ENCODE data around the gene DDX23.

Gene DDX23

GRCh38 chr12:48781750-48782456, 70.1 kb downstream of the DDX23 start:
- no peak overlapping the region for H3K9ac ChIP-seq (ENCODE audit: low read length)
- H3K4me1 ChIP-seq (ENCODE audit: control insufficient read depth, insufficient read depth, low read length), result peaks cover 29% of the 10 kb centered on the region
- H3K4me3 ChIP-seq (ENCODE audit: low read depth, low read length), result no peak overlapping the region
- H3K27me3 ChIP-seq (ENCODE audit: control insufficient read depth, insufficient read depth, low read length), result no peaks in the 10 kb centered on the region
- H3K36me3 ChIP-seq (ENCODE audit: control insufficient read depth, insufficient read depth, low read length), result no peaks in the 10 kb centered on the region
- H3K27ac ChIP-seq (ENCODE audit: low read depth, low read length), result no peak overlapping the region
- H3K9me3 ChIP-seq (ENCODE audit: control insufficient read depth, insufficient read depth, low read depth, low read length), result no peaks in the 10 kb centered on the region

- no peak overlapping the region for H3K4me3 ChIP-seq (ENCODE audit: low read depth, low read length)
- H3K9ac ChIP-seq (ENCODE audit: low read length), result no peak overlapping the region
- H3K27me3 ChIP-seq (ENCODE audit: control insufficient read depth, insufficient read depth, low read length), result no peaks in the 10 kb centered on the region
- peaks cover 29% of the 10 kb centered on the region for H3K4me1 ChIP-seq (ENCODE audit: control insufficient read depth, insufficient read depth, low read length)
- peaks cover 6% of the 10 kb centered on the region; the same call in 1 of the 2 replicates for H3K36me3 ChIP-seq (ENCODE audit: control insufficient read depth, insufficient read depth, low read length)
- no peaks in the 10 kb centered on the region for H3K9me3 ChIP-seq (ENCODE audit: control insufficient read depth, insufficient read depth, low read depth, low read length)
- no peak overlapping the region for H3K27ac ChIP-seq (ENCODE audit: low read depth, low read length)
Measured at GRCh38 chr12:48780381-48781025, 71.5 kb downstream of the DDX23 start.

- no peaks in the 10 kb centered on the region for H3K27me3 ChIP-seq (ENCODE audit: control insufficient read depth, insufficient read depth, low read length)
- H3K9me3 ChIP-seq (ENCODE audit: control insufficient read depth, insufficient read depth, low read depth, low read length), result no peaks in the 10 kb centered on the region
- H3K36me3 ChIP-seq (ENCODE audit: control insufficient read depth, insufficient read depth, low read length), result peaks cover 13% of the 10 kb centered on the region
- H3K4me1 ChIP-seq (ENCODE audit: control insufficient read depth, insufficient read depth, low read length), result peaks cover 29% of the 10 kb centered on the region
- H3K27ac ChIP-seq (ENCODE audit: low read depth, low read length), result no peak overlapping the region
- H3K9ac ChIP-seq (ENCODE audit: low read length), result no peak overlapping the region
- H3K4me3 ChIP-seq (ENCODE audit: low read depth, low read length), result no peak overlapping the region
Measured at GRCh38 chr12:48779869-48780268, 72.1 kb downstream of the DDX23 start.
